ENCODE data around the gene KRT15. TPM values are rescaled to one million over a fixed set of nuclear protein-coding genes. Genes with fewer than 3 reads are reported as not detected.

Gene KRT15
- total and polyA plus RNA-seq, 7 donors = 5.4 to 10.3 (median 9.2) TPM; not detected in 4

DNA sequence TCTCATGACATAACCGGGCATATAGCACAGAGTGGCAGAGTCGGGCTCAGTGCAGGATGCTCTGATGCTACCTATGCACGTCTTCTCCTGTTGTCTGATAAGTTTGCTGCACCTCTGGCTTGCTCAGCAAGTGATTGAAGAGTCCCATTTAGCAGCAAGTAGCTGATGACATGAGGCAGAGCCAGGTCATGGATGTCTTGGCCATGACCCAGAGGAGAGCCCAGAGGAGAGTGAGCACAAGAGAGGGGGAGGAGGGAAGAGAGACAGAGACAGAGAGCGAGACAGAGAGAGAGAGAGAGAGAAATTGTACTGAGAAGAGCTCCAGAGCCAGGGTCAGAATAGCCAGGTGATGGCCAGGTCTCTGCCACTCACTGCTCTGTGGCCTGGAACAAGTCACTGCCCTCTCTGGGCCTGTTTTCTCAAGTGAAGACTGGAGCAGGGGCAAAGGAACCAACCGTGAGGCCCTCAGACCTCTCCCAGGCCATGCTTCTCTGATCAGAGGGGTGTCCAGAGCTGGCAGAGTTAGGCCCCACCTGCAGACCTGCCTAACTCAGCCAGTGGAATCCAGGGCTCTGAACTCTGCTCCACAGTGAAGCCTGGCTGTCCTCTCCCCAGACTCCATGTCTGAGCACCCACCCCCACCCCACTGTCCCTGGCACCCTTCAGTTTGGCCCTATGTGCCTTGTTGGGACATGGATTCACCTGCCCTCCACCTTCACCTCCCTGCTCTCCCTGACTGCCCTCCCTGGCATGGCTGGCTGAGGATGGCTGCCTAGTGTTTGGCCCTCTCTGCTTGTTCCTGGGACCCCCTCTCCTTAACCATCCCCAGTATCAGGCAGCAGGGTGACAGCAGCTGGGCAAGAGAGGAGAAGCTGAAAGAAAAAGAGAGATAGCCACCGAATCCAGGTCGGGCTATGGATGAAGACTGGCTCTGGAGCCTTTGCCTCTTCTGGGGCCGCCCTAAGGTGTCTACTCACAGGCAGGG is 33.5 kb downstream of the KRT15 start:
- intact Hi-C loops (cut with DNase I) = no loop called here
- Histone ChIP-seq H3K27ac (no peak overlapping the region), H3K4me3 (no peak overlapping the region)

DNA sequence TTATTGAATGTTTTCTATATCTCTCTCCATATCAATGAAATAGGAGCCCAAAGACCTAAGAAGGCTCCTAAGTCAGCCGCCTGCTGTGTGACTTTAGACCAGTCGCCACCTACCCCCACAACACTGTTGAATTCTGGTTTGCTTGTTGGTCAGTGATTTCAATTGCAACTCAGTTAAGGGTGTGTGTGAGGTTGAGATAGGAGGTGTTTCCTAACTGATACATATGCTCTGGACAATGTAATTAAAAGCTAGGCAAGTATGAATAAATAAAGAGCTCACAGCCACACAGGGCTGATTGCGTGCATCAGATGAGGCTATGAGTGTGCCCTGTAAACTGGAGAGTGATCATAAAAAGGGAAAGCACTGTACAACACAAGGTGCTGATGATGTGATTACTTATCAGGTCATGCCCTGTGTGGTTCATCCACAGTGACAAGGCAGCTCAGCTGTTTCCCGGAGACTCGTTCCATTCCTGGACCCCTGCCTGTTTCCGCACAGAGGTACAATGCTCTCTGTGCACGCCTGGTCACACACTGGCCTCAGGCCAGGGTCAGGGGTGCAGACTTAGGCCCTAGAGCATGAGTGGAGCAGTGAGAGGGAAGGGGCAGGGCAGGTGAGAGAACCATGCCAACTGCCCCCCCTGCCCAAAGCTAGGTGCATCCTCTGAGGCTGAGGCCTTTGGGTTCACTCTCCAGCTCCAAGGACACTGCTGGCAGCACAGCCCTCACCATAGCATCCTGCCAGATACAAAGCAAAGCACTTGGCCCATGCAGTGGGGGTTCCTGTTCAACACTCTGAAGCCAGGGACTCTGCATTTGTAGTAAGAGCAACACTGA is 34.5 kb downstream of the KRT15 start:
- no peak for TF ChIP-seq POLR2A (IDR thresholded peaks at IDR 0.05)
- TF ChIP-seq, protein P1, sequence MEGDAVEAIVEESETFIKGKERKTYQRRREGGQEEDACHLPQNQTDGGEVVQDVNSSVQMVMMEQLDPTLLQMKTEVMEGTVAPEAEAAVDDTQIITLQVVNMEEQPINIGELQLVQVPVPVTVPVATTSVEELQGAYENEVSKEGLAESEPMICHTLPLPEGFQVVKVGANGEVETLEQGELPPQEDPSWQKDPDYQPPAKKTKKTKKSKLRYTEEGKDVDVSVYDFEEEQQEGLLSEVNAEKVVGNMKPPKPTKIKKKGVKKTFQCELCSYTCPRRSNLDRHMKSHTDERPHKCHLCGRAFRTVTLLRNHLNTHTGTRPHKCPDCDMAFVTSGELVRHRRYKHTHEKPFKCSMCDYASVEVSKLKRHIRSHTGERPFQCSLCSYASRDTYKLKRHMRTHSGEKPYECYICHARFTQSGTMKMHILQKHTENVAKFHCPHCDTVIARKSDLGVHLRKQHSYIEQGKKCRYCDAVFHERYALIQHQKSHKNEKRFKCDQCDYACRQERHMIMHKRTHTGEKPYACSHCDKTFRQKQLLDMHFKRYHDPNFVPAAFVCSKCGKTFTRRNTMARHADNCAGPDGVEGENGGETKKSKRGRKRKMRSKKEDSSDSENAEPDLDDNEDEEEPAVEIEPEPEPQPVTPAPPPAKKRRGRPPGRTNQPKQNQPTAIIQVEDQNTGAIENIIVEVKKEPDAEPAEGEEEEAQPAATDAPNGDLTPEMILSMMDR (IDR thresholded peaks at IDR 0.05) = no peak
- no peak for TF ChIP-seq POLR2AphosphoS5 (IDR thresholded peaks at IDR 0.05)
- Histone ChIP-seq H3K36me3 (no peaks in the 10 kb centered on the region), H3K27ac (no peak overlapping the region), H3K4me3 (no peak overlapping the region), H3K9me3 (no peaks in the 10 kb centered on the region), H3K27me3 (no peaks in the 10 kb centered on the region), H3K4me1 (no peaks in the 10 kb centered on the region)
- DNase-seq = no peak
- intact Hi-C loops (cut with DNase I) = no loop called here
- WGBS, 2 donors = 78 to 82% methylated on average over 7 of the region's 7 CpGs

More for the DNA sequence above, 33.5 kb downstream of the KRT15 start:
- no peaks in the 10 kb centered on the region for H3K9me3 ChIP-seq
- TF ChIP-seq, protein P1 (IDR thresholded peaks at IDR 0.05) = no peak
- TF ChIP-seq POLR2AphosphoS5 (IDR thresholded peaks at IDR 0.05) = no peak
- no peak for TF ChIP-seq EP300 (IDR thresholded peaks at IDR 0.05)
- TF ChIP-seq POLR2A (IDR thresholded peaks at IDR 0.05) = no peak
- no peaks in the 10 kb centered on the region for H3K36me3 ChIP-seq
- DNase-seq = no peak
- 88 to 90% methylated on average over 8 of the region's 8 CpGs for WGBS, 2 donors
- H3K4me1 ChIP-seq = no peaks in the 10 kb centered on the region
- no peaks in the 10 kb centered on the region for H3K27me3 ChIP-seq

DNA sequence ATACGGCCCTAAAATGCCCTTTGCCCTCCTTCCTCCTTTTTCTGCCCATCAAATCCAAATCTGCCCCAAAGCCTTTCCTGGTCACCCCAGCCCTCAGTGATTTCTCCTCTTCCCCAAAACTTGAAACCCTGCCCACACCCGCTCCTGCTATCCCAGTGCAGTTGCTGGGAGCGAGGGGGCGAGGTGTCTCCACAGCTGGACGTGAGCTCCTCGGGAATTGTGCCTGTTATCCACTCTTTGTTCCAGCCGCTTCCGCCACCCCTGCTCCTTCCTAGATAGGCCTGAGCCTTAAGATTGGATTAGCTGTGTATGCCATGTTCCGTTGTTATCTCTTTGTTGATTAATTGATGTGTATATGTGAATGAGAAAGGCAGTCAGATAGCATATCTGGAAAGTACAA is 35.2 kb downstream of the KRT15 start:
- no peaks in the 10 kb centered on the region for H3K9me3 ChIP-seq
- intact Hi-C loops (cut with DNase I) = no loop called here
- H3K27me3 ChIP-seq = no peaks in the 10 kb centered on the region
- no peak overlapping the region for H3K4me3 ChIP-seq
- no peaks in the 10 kb centered on the region for H3K36me3 ChIP-seq
- H3K27ac ChIP-seq = no peak overlapping the region
- no peak for DNase-seq
- WGBS, 2 donors = 80 to 85% methylated on average over 9 of the region's 9 CpGs
- TF ChIP-seq POLR2AphosphoS5 (IDR thresholded peaks at IDR 0.05) = no peak
- TF ChIP-seq, protein P1 (IDR thresholded peaks at IDR 0.05) = no peak
- TF ChIP-seq POLR2A (IDR thresholded peaks at IDR 0.05) = no peak
- TF ChIP-seq EP300 (IDR thresholded peaks at IDR 0.05) = no peak
- H3K4me1 ChIP-seq = no peaks in the 10 kb centered on the region

DNA sequence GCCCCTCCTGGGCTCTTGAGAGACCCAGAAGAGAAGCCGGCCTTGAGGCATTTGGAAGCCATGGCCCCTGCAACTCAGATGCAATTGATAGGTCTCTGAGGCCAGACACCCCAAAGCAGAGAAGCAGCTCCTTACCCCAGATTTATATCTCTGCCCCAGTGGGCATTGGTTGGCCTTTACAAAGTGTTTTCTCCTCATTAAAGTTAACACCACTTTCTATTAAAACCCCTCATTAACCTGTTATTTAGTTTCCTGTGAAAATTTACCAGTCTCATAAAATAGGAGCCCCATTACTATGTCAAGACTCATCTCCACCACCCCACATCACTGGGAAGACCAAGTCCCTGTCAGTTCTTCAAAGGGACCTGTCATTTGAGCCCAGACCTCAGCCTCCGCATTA is 37.7 kb downstream of the KRT15 start, which contains the start of gene KRT35:
Gene KRT35 (minus strand): TSS at position 116 of the 400 bp plus-strand sequence. CDS start 54 bp downstream, at position 62.
- no peaks in the 10 kb centered on the region for H3K9me3 ChIP-seq
- no peaks in the 10 kb centered on the region for H3K4me1 ChIP-seq
- H3K36me3 ChIP-seq = no peaks in the 10 kb centered on the region
- no peak for DNase-seq
- H3K27me3 ChIP-seq = no peaks in the 10 kb centered on the region
- WGBS, 2 donors = 85 to 96% methylated on average over 2 of the region's 2 CpGs
- intact Hi-C loops (cut with DNase I) = no loop called here
- no peak within 1 kb of the TSS for H3K27ac ChIP-seq
- TF ChIP-seq POLR2AphosphoS5 (IDR thresholded peaks at IDR 0.05) (no peak), EP300 (IDR thresholded peaks at IDR 0.05) (no peak), POLR2A (IDR thresholded peaks at IDR 0.05) (no peak)
- TF ChIP-seq, protein P1 (IDR thresholded peaks at IDR 0.05) = no peak
- H3K4me3 ChIP-seq = no peak within 1 kb of the TSS
